Adipocyte (in vitro differentiated cells): ENCODE results near the gene STRADB.

Experiments used
- DNase-seq: peaks from one replicate; pipeline ENCODE4 v3.0.0-alpha.2; 2015; ENCODE audit warnings: low read depth
- H3K27me3 ChIP-seq: replicated peaks from 2 replicates; pipeline ENCODE4 v1.7.0; 2013; ENCODE audit warnings: mild to moderate bottlenecking, low read length, moderate library complexity; ENCODE audit not compliant: control insufficient read depth, insufficient read depth
- H3K36me3 ChIP-seq: 2 replicates; pipeline ENCODE4 v1.7.0; 2013; ENCODE audit warnings: low read length, mild to moderate bottlenecking, moderate library complexity; ENCODE audit not compliant: control insufficient read depth, insufficient read depth, severe bottlenecking
- H3K4me1 ChIP-seq: 2 replicates; pipeline ENCODE4 v1.7.0; 2013; ENCODE audit warnings: mild to moderate bottlenecking, low read length, moderate library complexity; ENCODE audit not compliant: control insufficient read depth, insufficient read depth
- H3K4me3 ChIP-seq: 2 replicates; pipeline ENCODE4 v1.7.0; 2013; ENCODE audit warnings: mild to moderate bottlenecking, low read length, moderate library complexity
- H3K9ac ChIP-seq: 2 replicates; pipeline ENCODE4 v1.7.0; 2013; ENCODE audit warnings: mild to moderate bottlenecking, low read length, moderate library complexity
- H3K9me3 ChIP-seq: 2 replicates; pipeline ENCODE4 v1.7.0; 2013; ENCODE audit warnings: mild to moderate bottlenecking, low read length, moderate library complexity; ENCODE audit not compliant: control insufficient read depth

Gene STRADB, protein sequence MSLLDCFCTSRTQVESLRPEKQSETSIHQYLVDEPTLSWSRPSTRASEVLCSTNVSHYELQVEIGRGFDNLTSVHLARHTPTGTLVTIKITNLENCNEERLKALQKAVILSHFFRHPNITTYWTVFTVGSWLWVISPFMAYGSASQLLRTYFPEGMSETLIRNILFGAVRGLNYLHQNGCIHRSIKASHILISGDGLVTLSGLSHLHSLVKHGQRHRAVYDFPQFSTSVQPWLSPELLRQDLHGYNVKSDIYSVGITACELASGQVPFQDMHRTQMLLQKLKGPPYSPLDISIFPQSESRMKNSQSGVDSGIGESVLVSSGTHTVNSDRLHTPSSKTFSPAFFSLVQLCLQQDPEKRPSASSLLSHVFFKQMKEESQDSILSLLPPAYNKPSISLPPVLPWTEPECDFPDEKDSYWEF

DNA sequence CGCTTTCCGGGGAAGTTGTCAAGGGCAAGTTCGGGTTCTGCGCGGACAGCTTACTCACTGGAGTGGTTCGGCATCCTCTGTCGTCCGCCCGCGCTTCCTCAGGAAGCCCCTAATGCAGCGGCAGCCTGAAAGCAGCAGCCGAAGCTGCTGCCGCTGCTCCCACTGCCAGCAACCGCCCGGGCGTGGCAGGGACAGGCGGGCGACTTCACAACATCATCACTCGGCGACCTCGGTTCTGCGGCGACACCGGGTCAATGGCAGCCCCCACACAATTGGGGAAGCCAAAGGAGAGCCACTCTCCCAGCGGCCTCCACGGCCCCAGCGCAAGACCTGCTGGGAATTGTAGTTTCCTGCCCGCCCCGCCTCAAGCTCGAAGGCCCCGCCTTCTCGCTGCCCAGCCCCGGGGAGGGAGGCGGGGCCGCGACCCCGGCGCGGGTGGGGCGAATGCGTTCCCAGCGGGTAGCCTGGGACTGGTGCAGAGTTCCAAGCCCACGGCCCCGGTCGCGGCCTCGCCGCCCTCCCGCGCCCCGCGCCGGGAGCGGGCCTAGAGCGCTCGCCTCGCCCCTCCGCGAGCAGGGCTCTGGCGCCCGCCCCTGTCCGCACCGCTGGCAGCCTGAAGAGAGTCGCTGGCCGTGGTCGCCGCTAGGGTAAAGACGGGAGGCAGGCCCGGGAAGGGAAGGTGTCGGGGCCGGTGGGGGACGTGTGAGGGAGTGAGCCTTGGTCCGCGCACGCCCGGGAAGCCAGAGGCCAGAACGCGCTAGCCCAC lies at the start of gene STRADB, which contains the start of gene TRAK2:
Gene STRADB (plus strand): TSS at position 449 of the 766 bp plus-strand sequence. CDS start 3,101 bp downstream, outside the sequence.
Gene TRAK2 (minus strand): TSS at position 167 of the 766 bp plus-strand sequence. CDS start 30,951 bp downstream, outside the sequence.
- peak within 1 kb of the TSS; percentile 100 for H3K4me3 ChIP-seq
- no peaks in the 10 kb centered on the region for H3K27me3 ChIP-seq
- peak within 1 kb of the TSS; percentile 94 for H3K9ac ChIP-seq
- DNase-seq = peak; percentile 97
- H3K4me1 ChIP-seq = peaks cover 23% of the 10 kb centered on the region
- no peaks in the 10 kb centered on the region for H3K36me3 ChIP-seq
- H3K9me3 ChIP-seq = no peaks in the 10 kb centered on the region

DNA sequence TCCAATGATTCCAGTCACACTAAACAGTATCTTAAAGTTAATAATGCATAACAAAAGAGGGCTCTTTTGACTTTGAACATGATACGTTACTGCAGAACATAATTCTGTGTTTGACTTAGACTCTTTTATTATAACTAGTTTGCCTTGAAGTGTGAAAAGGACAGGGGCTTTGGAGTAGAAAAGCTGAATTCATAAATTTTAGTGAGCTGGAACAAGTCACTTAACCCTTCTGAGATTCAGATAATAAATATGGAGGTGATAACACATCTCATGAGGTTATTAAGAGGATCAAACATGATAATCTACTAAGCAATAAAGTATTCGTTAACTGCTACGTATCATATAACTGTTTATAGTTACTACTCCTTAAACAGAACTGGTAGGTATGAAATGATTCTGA lies 49.7 kb upstream of the STRADB start:
- Histone ChIP-seq H3K4me3 (no peak overlapping the region), H3K36me3 (peaks cover 31% of the 10 kb centered on the region), H3K9me3 (no peaks in the 10 kb centered on the region), H3K27me3 (no peaks in the 10 kb centered on the region), H3K4me1 (peaks cover 28% of the 10 kb centered on the region), H3K9ac (no peak overlapping the region)
- no peak for DNase-seq

DNA sequence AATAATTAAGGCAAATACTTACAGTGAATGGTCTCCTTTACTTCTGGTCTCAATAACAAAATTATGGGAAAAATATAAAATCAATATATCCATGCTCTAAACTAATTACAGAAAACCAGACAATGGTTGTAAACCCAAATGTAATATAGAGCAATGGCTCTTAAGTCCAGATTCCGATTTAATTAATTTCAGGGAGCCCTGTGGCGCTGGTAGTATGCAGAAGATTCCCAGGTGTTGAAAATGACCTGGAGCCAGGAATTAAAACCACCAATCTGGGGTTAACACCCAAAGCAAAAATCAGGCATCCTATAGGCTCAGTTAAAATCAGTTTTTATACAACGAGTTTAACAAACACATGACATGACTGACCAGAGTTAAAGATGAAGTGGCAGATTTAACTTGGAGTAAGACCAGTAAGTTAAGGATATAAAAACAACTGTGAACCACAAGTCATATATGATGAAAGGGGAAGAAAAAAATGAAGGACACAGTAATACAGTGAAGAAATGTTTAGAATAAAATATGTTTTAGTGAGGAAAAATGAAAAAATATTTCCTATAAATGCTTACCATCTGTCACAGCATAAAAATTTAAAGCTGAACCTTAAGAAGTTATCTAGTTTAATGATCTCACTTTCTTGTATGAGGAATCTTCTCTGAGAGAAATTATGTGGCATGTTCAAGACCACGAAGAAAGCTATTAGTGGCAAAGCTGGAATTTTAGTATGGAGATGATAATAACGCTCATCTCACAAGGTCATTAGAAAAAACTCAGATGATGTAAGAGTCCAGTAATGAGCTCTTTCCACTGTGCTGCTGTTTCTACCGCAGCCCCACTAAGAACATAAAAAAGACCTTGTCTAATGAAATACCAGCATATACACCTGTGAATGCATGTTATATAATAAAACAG lies 48.6 kb upstream of the STRADB start:
- Histone ChIP-seq H3K9me3 (no peaks in the 10 kb centered on the region), H3K9ac (no peak overlapping the region), H3K27me3 (no peaks in the 10 kb centered on the region), H3K36me3 (peaks cover 20% of the 10 kb centered on the region), H3K4me1 (peaks cover 35% of the 10 kb centered on the region), H3K4me3 (no peak overlapping the region)
- DNase-seq = peak; percentile 38

DNA sequence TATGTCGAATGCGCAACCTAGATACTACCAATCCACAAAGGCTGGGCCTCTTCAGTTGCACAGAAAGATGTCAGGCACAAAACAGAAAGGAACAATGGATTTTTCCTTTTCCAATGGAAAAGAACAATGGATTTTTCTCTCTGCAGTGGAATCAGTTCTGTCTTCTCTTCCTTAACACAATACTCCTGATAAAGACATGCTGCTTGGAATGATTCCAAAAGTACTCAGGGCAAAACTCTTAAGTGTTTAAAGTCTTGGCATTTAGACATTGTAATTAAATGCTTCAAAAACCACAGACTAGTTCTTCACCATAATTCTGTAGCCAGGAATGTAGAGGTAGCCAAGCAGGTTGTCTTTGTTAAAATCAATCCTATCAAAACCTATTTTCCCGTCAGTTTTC lies 47.7 kb upstream of the STRADB start:
- H3K4me3 ChIP-seq = no peak overlapping the region
- H3K9ac ChIP-seq = no peak overlapping the region
- no peaks in the 10 kb centered on the region for H3K9me3 ChIP-seq
- H3K4me1 ChIP-seq = peaks cover 35% of the 10 kb centered on the region
- no peaks in the 10 kb centered on the region for H3K27me3 ChIP-seq
- peak; percentile 69 for DNase-seq
- peaks cover 11% of the 10 kb centered on the region for H3K36me3 ChIP-seq

DNA sequence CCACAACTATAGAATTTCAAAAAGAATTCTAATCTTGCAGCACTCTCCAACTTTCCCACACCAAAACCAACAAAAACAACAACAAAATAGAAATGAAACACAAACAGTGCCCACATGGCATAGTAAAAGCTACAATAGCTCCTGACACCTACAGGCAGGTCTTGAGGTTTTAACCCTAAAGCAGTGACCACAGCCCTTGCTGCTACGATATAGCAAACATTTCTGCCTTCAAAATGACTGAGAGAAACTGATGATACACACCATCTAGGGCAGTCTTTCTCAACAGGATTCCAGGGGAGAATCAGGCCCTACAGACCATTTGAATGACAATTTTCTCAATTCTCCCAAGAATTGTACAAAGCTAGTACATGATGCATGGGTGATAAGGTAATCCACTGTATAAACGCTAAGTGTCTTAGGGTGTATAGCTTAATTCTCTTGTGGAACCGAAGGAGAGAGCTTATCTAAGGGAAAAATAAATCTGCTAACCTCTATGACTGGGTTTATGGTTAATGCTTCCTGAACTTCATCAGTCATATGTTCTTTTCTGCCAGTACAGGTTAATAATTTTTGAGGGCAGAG lies 46.8 kb upstream of the STRADB start:
- DNase-seq = no peak
- Histone ChIP-seq H3K4me3 (no peak overlapping the region), H3K36me3 (peaks cover 2% of the 10 kb centered on the region), H3K9me3 (no peaks in the 10 kb centered on the region), H3K27me3 (no peaks in the 10 kb centered on the region), H3K9ac (no peak overlapping the region), H3K4me1 (peaks cover 35% of the 10 kb centered on the region)

DNA sequence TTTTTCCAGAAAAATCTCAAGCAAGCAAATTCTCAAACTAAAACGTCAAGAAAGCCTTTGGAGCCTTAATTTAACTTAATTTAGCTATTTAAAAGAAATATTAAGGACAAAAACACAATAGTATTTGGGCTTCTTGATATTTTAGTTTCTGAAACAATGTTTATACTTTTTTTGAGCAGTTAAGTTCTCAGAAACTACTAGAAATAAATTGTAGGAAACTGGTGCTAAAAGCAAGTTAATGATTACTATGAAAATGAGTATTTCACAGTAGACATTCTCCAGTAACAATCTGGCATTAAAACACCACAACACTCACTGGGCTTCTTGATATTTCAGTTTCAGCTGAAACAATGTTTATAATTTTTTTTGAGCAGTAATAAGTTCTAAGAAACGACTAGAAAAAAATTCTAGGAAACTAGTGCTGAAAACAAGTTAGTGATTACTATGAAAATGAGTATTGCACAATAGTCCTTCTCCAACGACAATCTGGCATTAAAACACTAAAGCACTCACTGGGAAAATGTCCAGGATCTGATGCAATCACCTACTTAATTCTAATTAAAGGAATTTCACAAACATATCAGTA lies 45.4 kb upstream of the STRADB start:
- Histone ChIP-seq H3K27me3 (no peaks in the 10 kb centered on the region), H3K9ac (peak overlapping the region; percentile 59), H3K9me3 (no peaks in the 10 kb centered on the region), H3K4me1 (peaks cover 44% of the 10 kb centered on the region), H3K36me3 (no peaks in the 10 kb centered on the region), H3K4me3 (peak overlapping the region; percentile 48)
- peak; percentile 96 for DNase-seq

DNA sequence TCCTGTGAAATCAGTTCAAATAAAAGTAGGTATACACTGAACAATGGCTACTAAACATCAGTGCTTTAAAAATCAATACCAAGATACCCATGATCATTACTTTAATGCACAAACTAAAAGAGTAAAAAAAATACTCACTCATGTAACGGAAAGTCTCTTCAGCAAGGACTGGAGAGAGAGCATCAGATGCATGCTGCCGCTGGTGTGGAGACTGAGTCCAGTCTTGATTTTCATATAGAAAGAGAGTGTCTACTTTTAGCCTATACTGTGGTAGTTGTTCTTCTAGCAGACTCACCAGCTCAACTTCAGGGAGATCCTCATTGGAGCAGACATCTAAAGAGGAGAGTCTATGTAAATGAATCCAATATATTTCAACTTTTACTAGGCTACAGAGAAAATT lies 44.3 kb upstream of the STRADB start:
- H3K4me3 ChIP-seq = peak overlapping the region; percentile 48
- H3K36me3 ChIP-seq = no peaks in the 10 kb centered on the region
- H3K27me3 ChIP-seq = no peaks in the 10 kb centered on the region

DNA sequence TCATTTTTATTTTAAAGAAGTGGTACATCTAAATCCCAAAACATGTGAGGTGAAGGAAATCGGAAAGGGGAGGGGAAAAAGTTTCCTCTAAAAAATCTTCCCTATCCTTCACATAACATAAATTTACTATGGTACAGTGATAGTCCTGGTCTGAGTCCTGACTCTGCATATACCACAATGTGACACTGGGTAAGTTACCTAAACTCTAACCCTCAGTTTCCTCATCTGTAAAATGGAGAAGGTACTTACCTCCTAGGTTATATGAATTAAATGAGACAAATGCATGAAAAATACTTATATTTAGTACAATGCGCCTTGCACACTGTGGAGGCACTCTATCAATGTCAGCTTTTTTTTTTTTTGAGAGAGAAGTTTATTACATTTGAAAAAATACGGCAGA lies 42.6 kb upstream of the STRADB start:
- DNase-seq = no peak
- Histone ChIP-seq H3K9ac (no peak overlapping the region), H3K4me3 (no peak overlapping the region), H3K27me3 (no peaks in the 10 kb centered on the region), H3K36me3 (no peaks in the 10 kb centered on the region), H3K9me3 (no peaks in the 10 kb centered on the region), H3K4me1 (peaks cover 52% of the 10 kb centered on the region)

More for the DNA sequence above, 44.3 kb upstream of the STRADB start:
- Histone ChIP-seq H3K4me1 (peaks cover 55% of the 10 kb centered on the region), H3K9me3 (no peaks in the 10 kb centered on the region), H3K9ac (peak overlapping the region; percentile 48)
- no peak for DNase-seq

DNA sequence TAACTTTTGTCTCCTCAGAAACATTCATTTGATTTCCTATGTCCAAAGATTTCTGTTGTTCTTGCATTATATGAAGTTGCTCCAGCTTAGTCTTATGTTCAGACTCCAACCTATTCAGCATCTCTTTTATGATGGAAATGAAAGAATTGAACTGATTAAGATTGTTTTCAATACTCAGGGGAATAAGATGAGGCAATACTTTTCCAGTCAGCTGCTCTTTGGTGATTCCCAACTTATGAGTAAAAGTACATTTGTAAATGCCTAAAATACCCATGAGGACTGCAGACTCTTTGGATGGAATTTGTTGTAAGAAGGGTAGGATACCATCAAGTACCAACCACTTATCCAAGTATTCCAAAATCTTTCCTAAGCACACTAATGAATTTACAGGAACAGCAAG lies 40.1 kb upstream of the STRADB start:
- no peaks in the 10 kb centered on the region for H3K36me3 ChIP-seq
- peaks cover 55% of the 10 kb centered on the region for H3K4me1 ChIP-seq
- DNase-seq = peak; percentile 79
- no peaks in the 10 kb centered on the region for H3K9me3 ChIP-seq
- no peaks in the 10 kb centered on the region for H3K27me3 ChIP-seq
- H3K4me3 ChIP-seq = no peak overlapping the region
- peak overlapping the region; percentile 32 for H3K9ac ChIP-seq

DNA sequence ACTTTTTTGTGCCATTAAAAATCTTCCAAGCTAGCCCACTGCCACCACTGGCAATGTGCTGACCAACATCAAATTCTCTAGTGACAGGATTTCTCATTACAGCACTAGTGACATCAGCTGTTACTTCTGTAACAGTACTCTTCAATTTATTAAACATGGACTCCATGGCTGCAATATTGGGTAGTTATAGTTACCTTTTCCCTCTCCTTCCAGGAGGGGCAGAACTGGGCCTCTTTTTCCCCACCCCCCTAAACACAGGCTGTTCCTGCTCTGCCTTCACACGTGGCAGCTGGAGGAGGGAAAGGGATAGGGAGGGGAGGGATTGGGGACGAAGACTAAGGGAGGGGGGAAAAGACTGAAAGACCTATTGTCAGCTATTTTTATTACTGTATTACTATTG lies 38.4 kb upstream of the STRADB start:
- Histone ChIP-seq H3K4me1 (peaks cover 44% of the 10 kb centered on the region), H3K9ac (no peak overlapping the region), H3K27me3 (no peaks in the 10 kb centered on the region), H3K9me3 (no peaks in the 10 kb centered on the region), H3K36me3 (no peaks in the 10 kb centered on the region), H3K4me3 (no peak overlapping the region)
- DNase-seq = no peak
